ENCODE results near the gene WFS1. TPM values are rescaled to one million over a fixed set of nuclear protein-coding genes. Genes with fewer than 3 reads are reported as not detected.

Gene WFS1
- total and polyA plus RNA-seq, 2 donors (not counting 1 experiment from before 2014, with no cell fraction given), result 25.7 to 37.5 TPM

GRCh38 chr4:6318206-6318605, 48.6 kb downstream of the WFS1 start:
- Histone ChIP-seq H3K36me3 (ENCODE audit: control insufficient read depth, insufficient read depth, low read length) (no peaks in the 10 kb centered on the region), H3K4me2 (ENCODE audit: extremely low read depth, insufficient read depth, low read length) (no peak overlapping the region), H3K9ac (ENCODE audit: insufficient read depth, low read length) (no peak overlapping the region)

GRCh38 chr4:6319530-6320150, 50.0 kb downstream of the WFS1 start:
- Histone ChIP-seq H3K9ac (ENCODE audit: insufficient read depth, low read length) (no peak overlapping the region), H3K4me2 (ENCODE audit: extremely low read depth, insufficient read depth, low read length) (no peak overlapping the region), H3K79me2 (ENCODE audit: control insufficient read depth, insufficient read depth, low read length) (no peaks in the 10 kb centered on the region), H3K36me3 (ENCODE audit: control insufficient read depth, insufficient read depth, low read length) (no peaks in the 10 kb centered on the region), H4K20me1 (ENCODE audit: control insufficient read depth, extremely low read depth, insufficient read depth, low read length) (no peaks in the 10 kb centered on the region), H3K4me1 (ENCODE audit: control insufficient read depth, extremely low read depth, insufficient read depth, low read length) (no peaks in the 10 kb centered on the region), H3K27ac (ENCODE audit: insufficient read depth, low read length) (no peak overlapping the region), H3K9me3 (ENCODE audit: control insufficient read depth, insufficient read depth, low read depth, low read length) (no peaks in the 10 kb centered on the region), H3K27me3 (ENCODE audit: control insufficient read depth, insufficient read depth, low read length) (no peaks in the 10 kb centered on the region), H2AFZ (ENCODE audit: low read length) (no peak overlapping the region), H3K4me3 (replicated peaks in 1 of 4; ENCODE audit: control extremely low read depth in 1 of 4, insufficient read depth in 1 of 4, low read depth in 3 of 4, low read length in 4 of 4) (no peak overlapping the region)
- DNase-seq (ENCODE audit: low read depth in 2 of 2), result no peak
- no peak for TF ChIP-seq EZH2 (IDR thresholded peaks at IDR 0.05; ENCODE audit: low read length, missing control alignments)
- TF ChIP-seq, protein P1, sequence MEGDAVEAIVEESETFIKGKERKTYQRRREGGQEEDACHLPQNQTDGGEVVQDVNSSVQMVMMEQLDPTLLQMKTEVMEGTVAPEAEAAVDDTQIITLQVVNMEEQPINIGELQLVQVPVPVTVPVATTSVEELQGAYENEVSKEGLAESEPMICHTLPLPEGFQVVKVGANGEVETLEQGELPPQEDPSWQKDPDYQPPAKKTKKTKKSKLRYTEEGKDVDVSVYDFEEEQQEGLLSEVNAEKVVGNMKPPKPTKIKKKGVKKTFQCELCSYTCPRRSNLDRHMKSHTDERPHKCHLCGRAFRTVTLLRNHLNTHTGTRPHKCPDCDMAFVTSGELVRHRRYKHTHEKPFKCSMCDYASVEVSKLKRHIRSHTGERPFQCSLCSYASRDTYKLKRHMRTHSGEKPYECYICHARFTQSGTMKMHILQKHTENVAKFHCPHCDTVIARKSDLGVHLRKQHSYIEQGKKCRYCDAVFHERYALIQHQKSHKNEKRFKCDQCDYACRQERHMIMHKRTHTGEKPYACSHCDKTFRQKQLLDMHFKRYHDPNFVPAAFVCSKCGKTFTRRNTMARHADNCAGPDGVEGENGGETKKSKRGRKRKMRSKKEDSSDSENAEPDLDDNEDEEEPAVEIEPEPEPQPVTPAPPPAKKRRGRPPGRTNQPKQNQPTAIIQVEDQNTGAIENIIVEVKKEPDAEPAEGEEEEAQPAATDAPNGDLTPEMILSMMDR (conservative IDR thresholded peaks at IDR 0.05 in 1 of 2, IDR thresholded peaks at IDR 0.05 in 1 of 2; ENCODE audit: low read depth in 1 of 2, low read length in 2 of 2), result no peak

More at GRCh38 chr4:6318206-6318605, 48.6 kb downstream of the WFS1 start:
- H2AFZ ChIP-seq (ENCODE audit: low read length), result no peak overlapping the region
- H3K27ac ChIP-seq (ENCODE audit: insufficient read depth, low read length), result no peak overlapping the region
- H3K79me2 ChIP-seq (ENCODE audit: control insufficient read depth, insufficient read depth, low read length), result no peaks in the 10 kb centered on the region
- no peaks in the 10 kb centered on the region for H3K9me3 ChIP-seq (ENCODE audit: control insufficient read depth, insufficient read depth, low read depth, low read length)
- TF ChIP-seq, protein P1 (conservative IDR thresholded peaks at IDR 0.05 in 1 of 2, IDR thresholded peaks at IDR 0.05 in 1 of 2; ENCODE audit: low read depth in 1 of 2, low read length in 2 of 2), result no peak
- no peak for TF ChIP-seq EZH2 (IDR thresholded peaks at IDR 0.05; ENCODE audit: low read length, missing control alignments)
- H3K4me1 ChIP-seq (ENCODE audit: control insufficient read depth, extremely low read depth, insufficient read depth, low read length), result no peaks in the 10 kb centered on the region
- no peaks in the 10 kb centered on the region for H3K27me3 ChIP-seq (ENCODE audit: control insufficient read depth, insufficient read depth, low read length)
- no peak for DNase-seq (ENCODE audit: low read depth in 2 of 2)
- H3K4me3 ChIP-seq (replicated peaks in 1 of 4; ENCODE audit: control extremely low read depth in 1 of 4, insufficient read depth in 1 of 4, low read depth in 3 of 4, low read length in 4 of 4), result no peak overlapping the region
- no peaks in the 10 kb centered on the region for H4K20me1 ChIP-seq (ENCODE audit: control insufficient read depth, extremely low read depth, insufficient read depth, low read length)

DNA sequence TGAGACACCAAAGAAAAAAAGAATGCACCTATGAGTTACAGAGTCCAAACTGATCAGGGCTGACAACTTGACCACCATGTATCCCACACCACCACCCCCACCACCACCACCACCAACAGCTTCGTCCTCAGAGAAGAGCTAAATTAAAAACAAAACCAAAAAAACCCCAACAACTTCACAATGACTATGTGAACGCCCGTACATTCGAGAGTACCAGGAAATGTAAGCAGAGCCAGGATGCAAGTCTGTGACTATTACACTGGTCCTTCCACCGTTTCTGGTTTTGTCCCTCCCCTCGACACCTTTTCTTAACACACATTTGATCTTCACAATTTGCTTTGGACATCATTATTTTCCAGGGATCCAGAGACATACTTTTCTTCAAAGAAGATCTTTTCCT, 51.0 kb downstream of the WFS1 start:
- no peak for DNase-seq (ENCODE audit: low read depth in 2 of 2)
- Histone ChIP-seq H3K27me3 (ENCODE audit: control insufficient read depth, insufficient read depth, low read length) (no peaks in the 10 kb centered on the region), H3K9ac (ENCODE audit: insufficient read depth, low read length) (no peak overlapping the region), H3K9me3 (ENCODE audit: control insufficient read depth, insufficient read depth, low read depth, low read length) (no peaks in the 10 kb centered on the region), H3K4me1 (ENCODE audit: control insufficient read depth, extremely low read depth, insufficient read depth, low read length) (no peaks in the 10 kb centered on the region), H4K20me1 (ENCODE audit: control insufficient read depth, extremely low read depth, insufficient read depth, low read length) (no peaks in the 10 kb centered on the region), H3K4me3 (replicated peaks in 1 of 4; ENCODE audit: control extremely low read depth in 1 of 4, insufficient read depth in 1 of 4, low read depth in 3 of 4, low read length in 4 of 4) (no peak overlapping the region), H3K27ac (ENCODE audit: insufficient read depth, low read length) (no peak overlapping the region), H2AFZ (ENCODE audit: low read length) (no peak overlapping the region), H3K79me2 (ENCODE audit: control insufficient read depth, insufficient read depth, low read length) (no peaks in the 10 kb centered on the region), H3K36me3 (ENCODE audit: control insufficient read depth, insufficient read depth, low read length) (no peaks in the 10 kb centered on the region), H3K4me2 (ENCODE audit: extremely low read depth, insufficient read depth, low read length) (no peak overlapping the region)
- TF ChIP-seq, protein P1 (conservative IDR thresholded peaks at IDR 0.05 in 1 of 2, IDR thresholded peaks at IDR 0.05 in 1 of 2; ENCODE audit: low read depth in 1 of 2, low read length in 2 of 2), result no peak
- TF ChIP-seq EZH2 (IDR thresholded peaks at IDR 0.05; ENCODE audit: low read length, missing control alignments), result no peak

All from fibroblast of lung (primary cell).